IMR-90 (cell line): ENCODE measurements around the gene PANK2. TPM values are rescaled to one million over a fixed set of nuclear protein-coding genes. Genes with fewer than 3 reads are reported as not detected.

Source experiments
- ATAC-seq: fragments of 200-7000 bp; cut with Tn5 transposase; 2 replicates; pipeline ENCODE4 v1.9.1; 2020; ENCODE audit warnings: low read depth, mild to moderate bottlenecking, moderate library complexity
- BruUV-seq: library from RNA; stranded (reverse); fragments of 400-500 nt; replicated peaks from 2 replicates; lab custom pipeline; 2021; lab: Mats Ljungman, UMichigan
- CTCF ChIA-PET: fragments of 300-600 bp; formaldehyde crosslinking; extraction: SDS; loops from one replicate; lab custom pipeline; 2021; ENCODE audit warnings: antibody characterized with exemption; lab: Yijun Ruan, JAX
- POLR2A ChIA-PET: fragments of 300-600 bp; sonication (Branson Sonifier 250); formaldehyde crosslinking; loops from one replicate; lab custom pipeline; 2022; ENCODE audit warnings: antibody characterized with exemption; ENCODE audit not compliant: unreplicated experiment; lab: Charles Lee
- DNase-seq: peaks from one replicate; pipeline ENCODE4 v3.0.0; 2013
- H2AFZ ChIP-seq: replicated peaks from 2 replicates; pipeline ENCODE3; 2013; ENCODE audit warnings: low read length, mild to moderate bottlenecking; ENCODE audit not compliant: poor library complexity
- H2AK5ac ChIP-seq: 2 replicates; pipeline ENCODE4 v1.6.1; 2013; ENCODE audit warnings: low read depth, low read length, inconsistent platforms
- H2AK9ac ChIP-seq: replicated peaks from 2 replicates; pipeline ENCODE3; 2013; ENCODE audit warnings: mild to moderate bottlenecking, low read depth, low read length, moderate library complexity; ENCODE audit not compliant: poor library complexity
- H2BK120ac ChIP-seq: 2 replicates; pipeline ENCODE4 v1.6.1; 2013; ENCODE audit warnings: low read depth, low read length, inconsistent platforms
- H2BK15ac ChIP-seq: 3 replicates; pipeline ENCODE4 v1.6.1; 2013; ENCODE audit warnings: low read depth, low read length, inconsistent platforms
- H2BK20ac ChIP-seq: 2 replicates; pipeline ENCODE4 v1.6.1; 2013; ENCODE audit warnings: low read depth, mild to moderate bottlenecking, inconsistent platforms, low read length, moderate library complexity
- H2BK5ac ChIP-seq: 2 replicates; pipeline ENCODE4 v1.6.1; 2013; ENCODE audit warnings: mild to moderate bottlenecking, low read depth, low read length, inconsistent platforms; ENCODE audit not compliant: poor library complexity, severe bottlenecking
- H3K14ac ChIP-seq: replicated peaks from 2 replicates; pipeline ENCODE4 v1.6.1; 2013; ENCODE audit warnings: low read depth, low read length, inconsistent platforms
- H3K18ac ChIP-seq: 2 replicates; pipeline ENCODE4 v1.6.1; 2013; ENCODE audit warnings: low read depth, low read length, control low read depth
- H3K23ac ChIP-seq: 2 replicates; pipeline ENCODE4 v1.6.1; 2013; ENCODE audit warnings: low read depth, low read length, inconsistent platforms
- H3K27ac ChIP-seq: 2 replicates; pipeline ENCODE4 v1.5.1; 2013; ENCODE audit warnings: mild to moderate bottlenecking, control low read depth, low read length; ENCODE audit not compliant: insufficient read depth
- H3K27me3 ChIP-seq: 2 replicates; pipeline ENCODE4 v1.6.1; 2013; ENCODE audit warnings: low read length; ENCODE audit not compliant: control insufficient read depth, insufficient read depth
- H3K36me3 ChIP-seq: 2 replicates; pipeline ENCODE4 v1.6.1; 2013; ENCODE audit warnings: low read length, mixed read lengths; ENCODE audit not compliant: control insufficient read depth, insufficient read depth
- H3K4ac ChIP-seq: 2 replicates; pipeline ENCODE4 v1.6.1; 2013; ENCODE audit warnings: low read depth, low read length, inconsistent platforms
- H3K4me1 ChIP-seq: 2 replicates; pipeline ENCODE4 v1.6.1; 2013; ENCODE audit warnings: low read length, mixed read lengths; ENCODE audit not compliant: control insufficient read depth, insufficient read depth
- H3K4me2 ChIP-seq: 2 replicates; pipeline ENCODE4 v1.6.1; 2013; ENCODE audit warnings: low read depth, mild to moderate bottlenecking, control low read depth, low read length, moderate library complexity
- H3K4me3 ChIP-seq: 2 replicates; pipeline ENCODE4 v1.5.1; 2013; ENCODE audit warnings: low read depth, mild to moderate bottlenecking, control low read depth, low read length, moderate library complexity; ENCODE audit not compliant: insufficient read depth
- H3K56ac ChIP-seq: 2 replicates; pipeline ENCODE4 v1.6.1; 2013; ENCODE audit warnings: low read length, inconsistent platforms; ENCODE audit not compliant: insufficient read depth; ENCODE audit errors: extremely low read depth
- H3K79me1 ChIP-seq, 2 experiments: 2 replicates each; pipeline ENCODE4 v1.6.1; 2013; ENCODE audit warnings: low read length in 2 of 2, inconsistent platforms in 1 of 2, low read depth in 1 of 2
- H3K9ac ChIP-seq: 2 replicates; pipeline ENCODE4 v1.6.1; 2013; ENCODE audit warnings: low read depth, low read length, control low read depth
- H3K9me1 ChIP-seq: 2 replicates; pipeline ENCODE4 v1.6.1; 2013; ENCODE audit warnings: low read length, inconsistent platforms; ENCODE audit not compliant: insufficient read depth
- H3K9me3 ChIP-seq: 2 replicates; pipeline ENCODE4 v1.6.1; 2013; ENCODE audit warnings: low read length; ENCODE audit not compliant: control insufficient read depth, insufficient read depth
- H4K20me1 ChIP-seq: 2 replicates; pipeline ENCODE4 v1.6.1; 2013; ENCODE audit warnings: low read length, inconsistent platforms; ENCODE audit not compliant: insufficient read depth
- H4K5ac ChIP-seq: 2 replicates; pipeline ENCODE4 v1.6.1; 2013; ENCODE audit warnings: mild to moderate bottlenecking, low read depth, low read length, control low read depth
- H4K8ac ChIP-seq, 2 experiments: 2 replicates each; pipeline ENCODE4 v1.6.1; 2013; ENCODE audit warnings: low read depth in 2 of 2, low read length in 2 of 2, control low read depth in 1 of 2, inconsistent platforms in 1 of 2
- H4K91ac ChIP-seq: 2 replicates; pipeline ENCODE4 v1.6.1; 2013; ENCODE audit warnings: low read depth, low read length, inconsistent platforms; ENCODE audit not compliant: insufficient read depth
- BHLHE40 ChIP-seq: fragments of 150-350 bp; IDR thresholded peaks from 2 replicates; pipeline ENCODE4 v1.6.1; 2016; ENCODE audit warnings: mild to moderate bottlenecking, low read depth, low read length
- CEBPB ChIP-seq: IDR thresholded peaks from 2 replicates; pipeline ENCODE4 v1.6.1; 2012; ENCODE audit warnings: low read depth, low read length, improper control_type of control experiment
- CHD1 ChIP-seq: IDR thresholded peaks from 2 replicates; pipeline ENCODE4 v1.6.1; 2012; ENCODE audit warnings: low read depth, low read length, improper control_type of control experiment
- CTCF ChIP-seq: conservative IDR thresholded peaks from 2 replicates; pipeline ENCODE4 v1.5.1; 2012; ENCODE audit warnings: mild to moderate bottlenecking, low read depth, low read length, improper control_type of control experiment
- FOS ChIP-seq: fragments of 150-350 bp; IDR thresholded peaks from 2 replicates; pipeline ENCODE4 v1.6.1; 2016; ENCODE audit warnings: low read depth, low read length
- POLR2A ChIP-seq: IDR thresholded peaks from 2 replicates; pipeline ENCODE4 v1.6.1; 2012; ENCODE audit warnings: mild to moderate bottlenecking, low read depth, low read length
- RAD21 ChIP-seq: IDR thresholded peaks from 2 replicates; pipeline ENCODE4 v1.6.1; 2012; ENCODE audit warnings: low read length, improper control_type of control experiment
- RFX5 ChIP-seq: IDR thresholded peaks from 2 replicates; pipeline ENCODE4 v1.8.0; 2012; ENCODE audit warnings: low read depth, mild to moderate bottlenecking, low read length, moderate library complexity
- SMC3 ChIP-seq: fragments of 150-350 bp; IDR thresholded peaks from 2 replicates; pipeline ENCODE4 v1.6.1; 2016; ENCODE audit warnings: low read depth, mild to moderate bottlenecking, antibody characterized with exemption, low read length, moderate library complexity
- WGBS, 2 experiments: methylation state at CpG; one replicate each; pipeline versions ENCODE4 v1.1.5 to v1.1.7; 2013; ENCODE audit warnings: missing lambda C conversion rate in 2 of 2; ENCODE audit not compliant: insufficient read length in 1 of 2; ENCODE audit errors: extremely low coverage in 2 of 2; 5-methylcytosine and 5-hydroxymethylcytosine counted together
- dilution Hi-C: fragments of 300-500 bp; cut with HindIII; formaldehyde crosslinking; loops from one replicate; pipeline ENCODE4 v1.14.3; 2018; ENCODE audit warnings: low sequenced_read_pairs; ENCODE audit not compliant: unreplicated experiment
- in situ Hi-C: fragments of 300-500 bp; cut with MboI; formaldehyde crosslinking; loops from 3 replicates; pipeline ENCODE4 v1.14.3; 2019; ENCODE audit warnings: low sequenced_read_pairs, inconsistent platforms, mixed read lengths
- intact Hi-C: fragments of 100-400 bp; cut with micrococcal nuclease; formaldehyde crosslinking; loops from 2 replicates; pipeline ENCODE4 v1.10.0; 2022
- polyA plus RNA-seq, 3 experiments: library from polyadenylated mRNA; depleted of rRNA; stranded (reverse); fragments of >200 nt; gene quantifications; 2 replicates each; pipeline ENCODE4 v1.2.3, GENCODE V29; 2012; ENCODE audit warnings: low replicate concordance in 1 of 3
- total RNA-seq: library from RNA; depleted of rRNA; stranded (reverse); fragments of >200 nt; gene quantifications from 2 replicates; pipeline ENCODE4 v1.2.3, GENCODE V29; 2012

The PANK2 gene
- total and polyA plus RNA-seq, 2 of the 4 experiments (the other 2 are of a cell fraction): 17.7 to 28.1 TPM

DNA sequence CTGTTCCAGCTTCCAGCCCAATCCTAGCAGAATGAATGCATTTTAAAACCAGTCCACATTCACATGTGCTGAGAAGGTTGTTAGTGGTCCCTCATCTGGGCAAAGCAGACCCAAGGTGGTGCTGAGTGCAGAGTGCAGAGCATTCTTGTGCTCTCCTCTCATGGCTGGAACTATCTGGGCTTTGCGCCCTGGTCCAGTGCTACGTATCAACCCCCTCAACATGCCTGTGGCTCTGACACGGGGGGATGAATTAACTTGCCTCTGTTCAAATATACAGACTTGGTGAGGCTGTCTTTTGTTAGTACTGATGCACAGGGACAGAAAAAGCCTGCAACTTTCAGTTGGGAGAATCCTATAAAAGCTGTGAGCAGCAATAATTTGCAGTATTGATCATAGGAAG is 42.5 kb downstream of the PANK2 start:
- ATAC-seq (peak; percentile 6; the same call in 1 of the 2 replicates), DNase-seq (peak; percentile 30)
- Histone ChIP-seq H3K9me1 (peaks cover 53% of the 10 kb centered on the region), H2BK120ac (no peak overlapping the region), H3K9ac (no peak overlapping the region), H2BK15ac (no peak overlapping the region), H3K36me3 (peaks cover 49% of the 10 kb centered on the region), H2AFZ (no peak overlapping the region), H3K4me2 (no peak overlapping the region), H3K14ac (no peak overlapping the region), H3K4me1 (peaks cover 25% of the 10 kb centered on the region), H2AK5ac (no peak overlapping the region), H3K27ac (no peak overlapping the region), H2BK20ac (no peak overlapping the region), H4K5ac (peak overlapping the region; percentile 25; the same call in 1 of the 2 replicates), H3K23ac (no peak overlapping the region), H4K91ac (no peak overlapping the region), H4K8ac (no peak overlapping the region), H3K4me3 (no peak overlapping the region), H3K4ac (no peak overlapping the region), H3K27me3 (no peaks in the 10 kb centered on the region), H3K56ac (no peak overlapping the region), H2AK9ac (no peak overlapping the region), H3K79me1 (peaks cover 11 to 88% of the 10 kb centered on the region in 2 experiments), H3K18ac (no peak overlapping the region), H3K9me3 (no peaks in the 10 kb centered on the region), H4K20me1 (peaks cover 24% of the 10 kb centered on the region), H2BK5ac (no peak overlapping the region)
- BruUV-seq: no TSS peak
- ChIA-PET CTCF (interaction anchor here (0.6 kb wide), 1 partner anchor 88 kb away, joined by 6 read pairs; no protein-coding TSS in a partner anchor), POLR2A (no interaction called here)
- dilution Hi-C loops: no loop called here
- in situ Hi-C loops: no loop called here
- WGBS, 2 experiments: no CpG with 5 or more reads among the region's 3 CpGs
- intact Hi-C loops: loop anchor here (5.0 kb wide), 2 partner anchors 81 to 156 kb away; no protein-coding TSS in a partner anchor
- no peak for TF ChIP-seq RFX5
- TF ChIP-seq CHD1: no peak
- no peak for TF ChIP-seq BHLHE40
- no peak for TF ChIP-seq CTCF
- no peak for TF ChIP-seq POLR2A
- TF ChIP-seq RAD21: no peak
- no peak for TF ChIP-seq FOS
- TF ChIP-seq SMC3: no peak
- TF ChIP-seq CEBPB: no peak
